Central memory CD8-positive, alpha-beta T cell (primary cell): ENCODE measurements around the gene GFI1B.

Source experiments
- ATAC-seq: fragments of 150-1000 bp; cut with Tn5 transposase; replicated peaks from 2 replicates; pipeline ENCODE4 v1.10.0; 2022; ENCODE audit warnings: mild to moderate bottlenecking, moderate FRiP score, moderate number of reproducible peaks; ENCODE audit not compliant: poor library complexity, severe bottlenecking; ENCODE audit errors: extremely low read depth
- DNase-seq, 2 donors: peaks; one replicate each; pipeline ENCODE4 v3.0.0; 2021; ENCODE audit warnings: low spot score in 2 of 2
- H3K27ac Mint-ChIP-seq: one replicate; pipeline ENCODE4 v1.8.0; 2022; ENCODE audit warnings: low read depth, mild to moderate bottlenecking, moderate library complexity, mixed read lengths
- H3K27me3 Mint-ChIP-seq: one replicate; pipeline ENCODE4 v1.8.0; 2022; ENCODE audit warnings: mixed read lengths
- H3K36me3 Mint-ChIP-seq: one replicate; pipeline ENCODE4 v1.8.0; 2022; ENCODE audit warnings: mild to moderate bottlenecking, moderate library complexity, mixed read lengths; ENCODE audit not compliant: insufficient read depth
- H3K4me1 Mint-ChIP-seq: one replicate; pipeline ENCODE4 v1.8.0; 2022; ENCODE audit warnings: mixed read lengths
- H3K4me3 Mint-ChIP-seq: one replicate; pipeline ENCODE4 v1.8.0; 2022; ENCODE audit warnings: mild to moderate bottlenecking, moderate library complexity, mixed read lengths
- H3K9me3 Mint-ChIP-seq: one replicate; pipeline ENCODE4 v1.8.0; 2022; ENCODE audit warnings: mixed read lengths

The GFI1B gene

GRCh38 chr9:132998831-132999635 is 20.5 kb downstream of the GFI1B start:
- Mint-ChIP-seq H3K4me3 (no peak overlapping the region), H3K27ac (no peak overlapping the region), H3K27me3 (peaks cover 86% of the 10 kb centered on the region), H3K4me1 (peaks cover 6% of the 10 kb centered on the region), H3K36me3 (no peaks in the 10 kb centered on the region), H3K9me3 (no peaks in the 10 kb centered on the region)
- ATAC-seq (no peak), DNase-seq (no peak)

GRCh38 chr9:133002147-133003070 is 23.9 kb downstream of the GFI1B start:
- Mint-ChIP-seq H3K9me3 (no peaks in the 10 kb centered on the region), H3K27me3 (peaks cover 83% of the 10 kb centered on the region), H3K4me1 (no peaks in the 10 kb centered on the region), H3K27ac (no peak overlapping the region), H3K36me3 (no peaks in the 10 kb centered on the region), H3K4me3 (no peak overlapping the region)
- DNase-seq (no peak), ATAC-seq (no peak)

GRCh38 chr9:133003071-133003461 is 24.6 kb downstream of the GFI1B start:
- no peaks in the 10 kb centered on the region for H3K36me3 Mint-ChIP-seq
- no peak overlapping the region for H3K4me3 Mint-ChIP-seq
- no peak overlapping the region for H3K27ac Mint-ChIP-seq
- ATAC-seq (no peak), DNase-seq (no peak)
- no peaks in the 10 kb centered on the region for H3K9me3 Mint-ChIP-seq
- no peaks in the 10 kb centered on the region for H3K4me1 Mint-ChIP-seq
- H3K27me3 Mint-ChIP-seq = peaks cover 82% of the 10 kb centered on the region

GRCh38 chr9:133003671-133004090 is 25.2 kb downstream of the GFI1B start:
- ATAC-seq = no peak
- H3K27me3 Mint-ChIP-seq = peaks cover 89% of the 10 kb centered on the region
- H3K4me1 Mint-ChIP-seq = no peaks in the 10 kb centered on the region
- no peaks in the 10 kb centered on the region for H3K9me3 Mint-ChIP-seq
- H3K36me3 Mint-ChIP-seq = no peaks in the 10 kb centered on the region
- H3K27ac Mint-ChIP-seq = no peak overlapping the region
- no peak for DNase-seq
- no peak overlapping the region for H3K4me3 Mint-ChIP-seq

- Mint-ChIP-seq H3K9me3 (no peaks in the 10 kb centered on the region), H3K27ac (no peak overlapping the region), H3K27me3 (peaks cover 89% of the 10 kb centered on the region), H3K4me1 (no peaks in the 10 kb centered on the region), H3K4me3 (no peak overlapping the region), H3K36me3 (no peaks in the 10 kb centered on the region)
- ATAC-seq (no peak), DNase-seq (no peak)
Measured at GRCh38 chr9:133004091-133004998, 25.9 kb downstream of the GFI1B start.

GRCh38 chr9:133004999-133005760 is 26.7 kb downstream of the GFI1B start:
- DNase-seq = no peak
- no peak overlapping the region for H3K27ac Mint-ChIP-seq
- no peak overlapping the region for H3K4me3 Mint-ChIP-seq
- no peaks in the 10 kb centered on the region for H3K36me3 Mint-ChIP-seq
- H3K9me3 Mint-ChIP-seq = no peaks in the 10 kb centered on the region
- ATAC-seq = no peak
- no peaks in the 10 kb centered on the region for H3K4me1 Mint-ChIP-seq
- peaks cover 88% of the 10 kb centered on the region for H3K27me3 Mint-ChIP-seq

GRCh38 chr9:133005957-133006356 is 27.5 kb downstream of the GFI1B start:
- H3K4me1 Mint-ChIP-seq = no peaks in the 10 kb centered on the region
- no peak overlapping the region for H3K27ac Mint-ChIP-seq
- DNase-seq = no peak
- H3K36me3 Mint-ChIP-seq = no peaks in the 10 kb centered on the region
- H3K9me3 Mint-ChIP-seq = no peaks in the 10 kb centered on the region
- no peak for ATAC-seq
- H3K4me3 Mint-ChIP-seq = no peak overlapping the region
- peaks cover 80% of the 10 kb centered on the region for H3K27me3 Mint-ChIP-seq

GRCh38 chr9:133006731-133007352 is 28.3 kb downstream of the GFI1B start:
- Mint-ChIP-seq H3K36me3 (no peaks in the 10 kb centered on the region), H3K4me1 (no peaks in the 10 kb centered on the region), H3K27me3 (peaks cover 75% of the 10 kb centered on the region), H3K4me3 (no peak overlapping the region), H3K27ac (no peak overlapping the region), H3K9me3 (no peaks in the 10 kb centered on the region)
- no peak for DNase-seq
- ATAC-seq = no peak

GRCh38 chr9:133008406-133008805 is 29.9 kb downstream of the GFI1B start:
- ATAC-seq (no peak), DNase-seq (no peak)
- no peaks in the 10 kb centered on the region for H3K36me3 Mint-ChIP-seq
- no peak overlapping the region for H3K27ac Mint-ChIP-seq
- H3K4me1 Mint-ChIP-seq = no peaks in the 10 kb centered on the region
- H3K27me3 Mint-ChIP-seq = peaks cover 60% of the 10 kb centered on the region
- H3K4me3 Mint-ChIP-seq = no peak overlapping the region
- H3K9me3 Mint-ChIP-seq = no peaks in the 10 kb centered on the region

GRCh38 chr9:133008824-133009223 is 30.3 kb downstream of the GFI1B start:
- Mint-ChIP-seq H3K27me3 (peaks cover 56% of the 10 kb centered on the region), H3K4me3 (no peak overlapping the region), H3K9me3 (no peaks in the 10 kb centered on the region), H3K36me3 (no peaks in the 10 kb centered on the region), H3K27ac (no peak overlapping the region), H3K4me1 (no peaks in the 10 kb centered on the region)
- no peak for ATAC-seq
- DNase-seq = no peak

GRCh38 chr9:133009906-133010582 is 31.6 kb downstream of the GFI1B start:
- peaks cover 58% of the 10 kb centered on the region for H3K27me3 Mint-ChIP-seq
- no peaks in the 10 kb centered on the region for H3K9me3 Mint-ChIP-seq
- no peak overlapping the region for H3K4me3 Mint-ChIP-seq
- ATAC-seq (no peak), DNase-seq (no peak)
- H3K4me1 Mint-ChIP-seq = no peaks in the 10 kb centered on the region
- no peak overlapping the region for H3K27ac Mint-ChIP-seq
- H3K36me3 Mint-ChIP-seq = no peaks in the 10 kb centered on the region
